Measurements from ENCODE around the gene ZNF664.

The ZNF664 gene

DNA sequence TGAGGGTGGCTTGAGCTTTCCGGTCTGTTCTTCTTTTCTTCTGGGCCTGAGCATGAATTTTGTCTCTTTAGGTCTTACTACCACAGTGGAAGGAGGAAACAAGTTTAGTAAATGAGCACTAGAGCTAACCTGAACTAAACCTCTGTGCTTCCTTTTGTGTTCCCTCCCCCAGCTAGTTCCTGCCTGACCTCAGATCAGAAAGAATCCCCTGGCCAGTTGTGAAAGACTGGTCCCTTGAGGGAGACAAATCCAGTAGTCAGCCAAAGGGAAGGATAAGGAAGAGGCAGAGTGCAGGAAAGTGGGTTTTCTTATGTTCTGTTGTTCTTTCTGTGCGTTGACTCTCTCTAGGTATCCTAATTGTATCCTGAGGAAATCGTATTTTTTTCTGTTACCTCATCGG, 17.5 kb downstream of the ZNF664 start:
- no peak for DNase-seq (ENCODE audit: low spot score)

DNA sequence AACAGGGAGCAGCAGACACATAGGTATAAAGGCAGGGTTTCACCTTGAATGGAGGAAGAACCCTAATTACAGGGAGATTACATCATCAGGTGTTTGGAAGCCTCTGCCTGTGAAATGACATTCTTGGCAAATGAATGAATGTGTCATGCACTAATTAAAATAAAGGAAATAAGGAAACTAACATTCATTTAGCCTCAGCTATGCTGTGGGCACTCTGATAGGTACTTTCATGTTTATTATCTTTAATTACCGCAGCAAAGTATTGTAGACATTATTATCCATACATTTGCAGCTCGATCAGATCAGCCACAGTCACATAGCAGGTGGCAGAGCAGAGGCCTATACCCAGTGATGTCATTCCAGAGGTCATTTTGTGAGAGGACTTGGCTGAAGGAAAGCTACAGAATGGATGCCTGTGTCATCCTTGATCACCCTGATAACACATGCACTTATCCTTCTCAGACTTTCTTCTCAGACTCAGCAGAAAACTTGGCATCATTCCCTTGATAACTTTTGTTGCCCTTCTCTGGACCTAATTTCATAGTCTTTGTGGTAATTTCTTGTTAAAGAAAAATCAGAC, 18.4 kb downstream of the ZNF664 start:
- no peak for DNase-seq (ENCODE audit: low spot score)

DNA sequence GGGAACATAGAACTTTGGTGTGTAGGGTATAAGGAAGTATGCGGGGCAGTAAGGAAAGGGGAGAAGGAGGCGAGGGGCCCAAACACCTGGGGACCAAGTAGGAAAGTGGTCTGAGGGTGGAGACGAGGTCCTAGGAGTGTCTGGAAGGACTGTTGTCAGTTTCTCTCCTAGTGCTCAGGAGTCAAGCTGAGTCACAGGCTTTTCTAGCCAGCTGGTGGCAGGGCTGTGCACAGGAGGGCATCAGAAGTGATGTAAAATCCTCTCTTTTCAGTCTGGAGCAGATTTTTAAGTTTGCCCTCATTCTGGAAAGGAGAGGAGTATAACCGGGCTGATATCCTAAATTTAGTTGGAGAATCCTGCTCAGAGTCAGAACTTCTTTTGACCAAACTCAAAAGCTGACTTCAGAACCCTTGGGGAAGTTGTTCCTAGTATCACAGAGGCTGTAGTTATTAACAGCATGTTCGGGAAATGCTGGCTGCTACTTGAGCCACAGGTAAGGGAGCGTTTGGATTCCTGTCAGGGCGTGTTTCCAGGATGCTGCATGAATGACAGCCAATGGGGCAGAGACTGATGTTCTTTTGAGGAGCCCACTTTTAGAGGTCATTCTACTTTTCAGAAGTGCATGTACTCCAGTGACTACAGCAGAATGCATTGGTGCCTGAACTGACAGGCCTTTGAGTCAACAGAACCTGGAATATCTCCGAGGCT, 19.3 kb downstream of the ZNF664 start:
- no peak for DNase-seq (ENCODE audit: low spot score)

DNA sequence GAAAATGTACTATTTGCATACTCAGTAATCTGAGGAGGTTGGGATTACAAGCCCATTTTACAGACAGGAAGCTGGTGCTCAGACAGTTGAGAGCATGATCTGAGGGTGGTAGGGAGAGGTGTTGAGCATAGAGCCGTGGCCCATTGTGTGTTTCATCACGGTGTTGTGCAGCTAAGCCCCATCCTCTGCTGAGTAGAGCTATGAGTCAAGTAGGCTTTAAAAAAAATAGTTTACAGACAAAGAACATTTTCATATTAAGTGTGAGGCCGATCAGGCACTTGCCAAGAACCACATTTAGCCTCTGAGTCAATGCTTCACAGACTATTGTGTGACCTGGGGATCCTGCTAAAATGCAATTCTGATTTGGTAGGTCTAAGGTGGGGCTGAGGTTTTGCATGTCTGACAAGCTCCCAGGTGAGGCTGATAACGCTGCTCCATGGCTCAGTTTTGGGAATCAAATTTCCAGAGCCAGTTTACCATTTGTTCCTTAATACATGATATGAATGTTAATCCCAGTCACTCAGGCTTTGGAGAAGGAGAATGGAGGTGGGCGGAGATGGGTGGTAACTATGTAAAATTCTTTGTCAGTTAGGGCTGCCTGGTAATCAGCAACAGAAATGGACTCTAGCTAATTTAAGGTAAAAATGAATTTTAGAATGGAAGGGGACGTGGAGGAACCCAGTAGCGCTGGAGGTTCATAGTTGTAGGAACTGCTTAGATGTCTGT, 22.2 kb downstream of the ZNF664 start:
- no peak for DNase-seq (ENCODE audit: low spot score)

DNA sequence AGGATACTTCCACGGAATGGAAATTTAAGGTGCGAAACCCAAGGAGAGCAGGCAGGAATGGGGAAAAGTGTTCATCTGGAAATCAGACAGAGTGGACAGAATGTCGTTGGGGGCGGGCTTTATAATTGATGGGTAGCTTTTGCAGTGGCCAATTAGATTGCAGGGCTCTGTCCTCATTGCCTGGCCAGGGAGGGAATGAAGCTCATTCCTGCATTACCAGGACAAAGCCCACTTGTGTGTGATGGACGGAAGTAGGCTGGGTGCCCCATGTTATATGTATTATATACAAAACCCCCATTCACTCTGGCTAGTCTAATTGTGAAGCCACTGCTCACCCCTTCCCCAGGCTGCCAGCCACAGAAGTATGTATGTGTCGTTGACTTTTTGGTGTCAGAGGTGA, 23.6 kb downstream of the ZNF664 start:
- no peak for DNase-seq (ENCODE audit: low spot score)

DNA sequence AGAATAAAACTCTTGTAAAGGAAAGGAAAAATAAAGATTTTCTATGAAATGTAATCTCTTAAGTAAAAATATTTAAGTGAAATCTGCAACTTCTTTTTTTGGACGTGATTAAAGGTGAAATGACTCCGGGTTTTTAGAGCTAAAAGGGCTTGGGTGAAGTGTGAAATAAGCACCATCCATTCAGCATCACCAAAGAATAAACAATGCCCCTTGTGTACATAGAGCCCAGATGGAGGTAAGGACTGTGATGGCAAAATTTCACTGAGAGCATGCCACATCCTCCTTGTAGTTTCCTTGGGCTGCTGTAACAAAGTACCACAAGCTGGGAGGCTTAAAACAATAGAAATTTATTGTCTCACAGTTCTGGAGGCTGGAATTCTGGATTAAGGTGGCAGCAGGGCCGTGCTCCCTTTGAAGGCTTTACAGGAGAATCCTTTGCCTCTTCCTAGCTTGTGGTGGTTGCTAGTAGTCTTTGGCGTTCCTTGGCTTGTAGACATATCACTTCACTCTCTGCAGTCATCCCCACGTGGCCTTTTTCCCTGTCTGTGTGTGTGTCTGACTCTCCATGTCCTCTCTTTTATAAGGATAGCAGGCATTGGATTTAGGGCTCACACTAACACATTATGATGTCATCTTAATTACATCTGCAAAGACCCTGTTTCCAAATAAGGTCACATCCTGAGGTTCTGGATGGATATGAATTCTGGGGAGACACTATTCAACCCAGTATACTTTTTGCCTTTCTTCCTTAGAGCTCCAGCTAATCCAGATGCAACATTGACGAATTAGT, 24.2 kb downstream of the ZNF664 start:
- no peak for DNase-seq (ENCODE audit: low spot score)

DNA sequence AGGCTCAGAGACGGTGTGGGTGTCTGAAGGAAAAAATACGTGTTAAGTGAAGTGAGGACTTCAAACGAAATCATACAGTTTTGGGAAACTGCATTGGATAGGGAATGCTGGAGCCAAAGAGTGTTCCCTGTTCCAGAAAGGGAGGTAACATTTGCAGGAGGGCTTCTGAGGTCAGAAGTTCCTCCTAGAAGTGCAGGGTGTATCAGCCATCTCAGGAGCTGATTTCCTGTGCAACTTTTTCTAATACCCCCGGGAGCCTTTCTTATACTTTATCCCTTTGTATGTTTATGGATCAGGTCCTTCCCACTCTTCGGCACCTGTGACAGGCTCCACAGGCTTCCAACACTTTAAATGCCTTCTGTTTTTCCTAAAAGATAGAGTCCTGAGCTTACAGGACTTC, 24.9 kb downstream of the ZNF664 start:
- DNase-seq (ENCODE audit: low spot score): no peak

DNA sequence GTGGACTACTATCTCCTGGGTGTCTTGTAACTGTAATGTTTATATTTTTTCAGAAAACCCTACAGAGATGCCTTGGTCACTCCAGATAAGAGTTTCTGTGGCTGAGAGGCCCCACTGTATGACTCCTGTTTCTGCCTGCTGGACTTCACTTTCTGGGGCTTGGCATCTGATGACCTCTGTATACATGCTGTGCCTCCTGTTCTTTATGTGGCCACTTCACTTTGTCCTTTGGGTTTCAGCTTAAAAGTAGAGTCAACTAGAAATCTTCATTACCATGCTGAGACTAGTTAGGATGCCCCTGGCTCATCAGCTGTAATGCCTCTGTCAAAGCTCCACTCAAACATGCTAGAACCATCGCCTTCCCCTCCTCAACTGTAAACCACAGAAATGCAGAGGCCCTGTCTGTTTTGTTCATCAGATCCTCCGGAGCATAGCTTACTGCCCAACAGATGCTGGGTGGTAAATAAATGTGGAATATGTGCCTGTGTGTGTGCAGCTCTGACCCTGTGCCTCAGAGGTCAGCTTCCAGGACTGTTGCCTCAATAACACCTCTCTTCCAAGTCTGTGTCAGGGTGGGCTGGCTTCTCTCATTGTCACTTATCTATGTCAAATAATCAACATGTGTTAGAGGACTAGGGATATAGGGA, 25.5 kb downstream of the ZNF664 start:
- DNase-seq (ENCODE audit: low spot score): no peak

DNA sequence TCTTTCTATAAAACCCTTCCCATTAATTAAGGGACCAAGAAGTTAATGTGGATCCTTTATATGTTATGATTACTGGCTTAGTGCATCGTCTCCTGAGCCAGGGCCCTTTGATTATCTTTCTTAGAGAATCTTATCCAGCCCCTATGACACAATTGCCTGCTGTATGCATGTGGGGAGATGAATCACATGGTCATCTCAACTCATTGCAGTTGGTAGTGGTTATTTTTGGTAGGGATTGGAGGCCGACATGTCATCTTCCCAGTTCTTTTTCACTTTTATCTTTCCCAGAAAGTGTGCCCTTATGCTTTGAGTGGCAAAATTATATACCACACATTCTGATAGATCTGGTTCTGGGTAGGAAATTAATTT, 26.0 kb downstream of the ZNF664 start:
- DNase-seq (ENCODE audit: low spot score): no peak

DNA sequence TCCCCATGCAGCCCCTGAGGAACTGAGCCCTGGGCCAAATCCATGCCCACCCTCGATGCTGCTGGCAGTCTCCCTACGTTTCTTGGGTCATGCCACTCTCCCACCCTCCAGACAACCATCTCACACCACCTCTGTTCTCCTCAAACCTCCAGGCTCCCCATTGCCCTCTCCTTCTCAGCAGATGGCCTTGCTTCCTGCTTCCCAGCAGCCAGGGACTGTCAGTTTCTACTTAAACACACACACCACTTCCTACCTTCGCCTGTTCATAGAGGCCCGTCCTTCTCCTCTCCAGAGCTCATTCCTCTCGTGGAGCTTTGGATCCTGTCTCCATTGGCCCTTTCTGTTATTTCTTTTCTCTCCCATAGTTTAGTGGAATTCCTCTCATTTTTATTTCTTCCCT, 27.1 kb downstream of the ZNF664 start:
- no peak for DNase-seq (ENCODE audit: low spot score)

DNA sequence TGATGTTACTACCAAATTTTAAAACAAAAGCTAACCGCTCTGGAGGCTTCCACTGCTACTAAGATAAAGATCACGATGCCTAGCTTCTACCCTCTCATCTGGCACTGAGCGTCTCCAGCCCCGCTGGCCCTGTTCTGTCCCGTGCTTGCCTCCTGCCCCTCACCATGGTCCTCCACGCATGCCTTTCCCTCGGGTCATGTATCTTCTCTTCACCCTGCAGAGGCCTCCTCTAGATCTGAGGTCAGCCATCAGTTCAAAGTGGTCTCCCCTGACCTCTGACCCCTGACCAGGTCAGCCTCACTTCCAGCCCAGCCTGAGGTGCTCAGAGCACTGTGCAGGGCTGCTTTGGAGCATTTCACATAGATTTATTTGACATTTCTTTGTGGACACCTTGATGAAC, 28.3 kb downstream of the ZNF664 start:
- no peak for DNase-seq (ENCODE audit: low spot score)

DNA sequence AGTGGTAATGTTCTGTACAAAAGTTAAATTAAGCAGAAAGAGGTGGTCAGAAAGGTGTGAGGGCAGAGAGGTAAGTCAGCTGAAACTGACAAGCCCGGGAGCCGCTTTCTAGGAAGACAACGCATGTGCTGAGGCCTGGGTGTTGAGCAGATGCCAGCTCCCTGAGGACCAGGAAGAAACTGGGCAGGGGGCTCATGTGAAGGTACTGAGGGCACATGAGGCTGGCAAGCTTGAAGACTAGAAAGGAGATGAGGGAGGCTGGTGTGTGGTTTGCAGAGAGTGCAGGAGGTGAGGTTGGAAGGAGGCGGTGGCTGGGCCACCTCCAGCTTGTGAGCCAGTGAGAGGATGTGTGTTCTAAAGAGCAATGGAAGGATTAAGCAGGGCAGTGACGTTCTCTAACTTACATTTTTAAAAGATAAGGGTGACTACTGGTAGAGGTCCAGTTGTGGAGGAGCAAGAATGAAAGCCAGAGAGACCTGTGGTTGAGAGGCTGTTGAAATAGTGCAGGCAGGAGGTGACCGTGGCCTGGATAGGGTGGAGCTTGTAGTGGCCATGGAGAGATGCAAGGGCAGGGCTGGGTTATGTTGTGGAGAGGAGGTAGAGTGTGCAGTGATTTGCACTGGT, 29.1 kb downstream of the ZNF664 start:
- no peak for DNase-seq (ENCODE audit: low spot score)

DNA sequence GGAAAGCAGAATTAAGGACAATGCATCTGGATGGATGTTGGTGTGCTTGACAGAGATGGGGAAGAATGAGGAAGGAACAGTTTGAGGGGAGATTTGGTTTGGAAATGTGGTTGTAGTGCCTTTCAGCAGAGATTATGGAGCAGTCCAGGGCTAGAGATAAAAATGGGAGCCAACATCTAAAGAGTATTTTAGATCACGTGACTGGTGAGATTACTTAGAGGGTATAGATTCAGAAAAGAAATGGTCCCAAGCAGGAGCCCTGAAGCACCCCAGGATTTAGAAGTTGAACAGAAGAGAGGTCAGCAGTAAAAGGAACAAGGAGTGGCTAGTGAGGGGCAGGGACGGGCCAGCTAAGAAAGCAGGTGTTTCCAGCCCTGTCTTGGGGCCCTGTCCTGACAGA, 29.6 kb downstream of the ZNF664 start:
- DNase-seq (ENCODE audit: low spot score): no peak

DNA sequence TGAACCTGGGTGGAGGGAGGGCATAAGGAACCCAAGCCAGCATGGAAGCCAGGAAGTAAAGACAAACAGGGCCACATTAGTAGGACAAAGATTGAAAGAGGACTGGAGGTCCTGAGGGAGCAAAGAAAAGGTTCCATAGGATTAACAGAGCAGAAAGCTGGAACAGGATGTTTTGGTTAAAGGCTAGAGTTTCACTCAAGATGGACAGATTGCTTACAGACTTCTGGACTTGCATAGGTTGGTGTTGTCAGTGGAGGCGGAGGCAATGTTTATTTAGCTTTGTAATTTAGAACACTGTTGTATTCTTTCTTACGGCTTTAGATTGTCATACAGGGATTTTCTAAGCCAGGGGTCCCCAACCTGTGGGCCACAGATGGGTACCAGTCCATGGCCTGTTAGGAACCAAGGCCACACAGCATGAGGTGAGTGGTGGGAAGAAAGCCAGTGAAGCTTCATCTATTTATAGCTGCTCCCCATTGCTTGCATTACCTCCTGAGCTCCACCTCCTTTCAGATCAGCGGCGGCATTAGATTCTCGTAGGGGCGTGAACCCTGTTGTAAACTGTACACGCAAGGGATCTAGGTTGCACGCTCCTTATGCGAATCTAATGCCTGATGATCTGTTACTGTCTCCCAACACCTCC, 31.3 kb downstream of the ZNF664 start:
- DNase-seq (ENCODE audit: low spot score): no peak

DNA sequence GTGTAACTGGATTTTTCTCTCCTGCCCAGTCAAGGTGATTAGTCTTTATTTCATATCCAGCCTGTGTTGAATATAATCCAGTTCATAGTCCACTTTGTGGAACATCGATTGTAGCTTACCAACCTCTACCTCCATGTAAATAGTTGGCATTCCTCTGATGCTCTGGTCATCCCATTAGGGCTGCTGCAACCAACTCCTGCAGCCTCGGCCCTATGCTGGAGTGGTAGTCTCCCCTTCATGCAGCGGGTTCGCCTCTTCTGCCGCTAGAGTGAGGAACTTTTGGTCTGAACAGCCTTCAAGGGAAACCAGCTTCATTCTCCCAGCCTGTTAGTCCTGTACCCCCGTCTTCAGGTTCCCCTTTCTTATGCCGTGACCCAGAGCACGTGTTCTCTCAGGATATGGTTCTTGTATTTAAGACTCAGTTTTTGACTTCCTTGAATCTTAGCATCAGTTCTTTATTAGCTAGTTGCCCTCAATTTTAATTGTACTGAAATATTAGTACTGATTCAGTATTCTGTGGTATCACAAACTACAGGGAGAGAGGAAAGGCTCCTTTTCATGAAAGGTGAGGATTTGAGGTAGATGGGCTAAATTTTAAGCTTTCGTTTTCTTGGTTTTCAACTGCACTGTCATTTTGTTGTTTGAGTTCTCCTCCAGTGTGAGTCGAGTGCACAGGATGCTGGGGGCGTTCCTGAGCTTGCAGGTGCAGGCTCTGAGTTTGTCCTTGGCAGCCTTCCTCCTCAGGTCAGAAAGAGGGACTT, 33.2 kb downstream of the ZNF664 start:
- peak; percentile 58 for DNase-seq (ENCODE audit: low spot score)

DNA sequence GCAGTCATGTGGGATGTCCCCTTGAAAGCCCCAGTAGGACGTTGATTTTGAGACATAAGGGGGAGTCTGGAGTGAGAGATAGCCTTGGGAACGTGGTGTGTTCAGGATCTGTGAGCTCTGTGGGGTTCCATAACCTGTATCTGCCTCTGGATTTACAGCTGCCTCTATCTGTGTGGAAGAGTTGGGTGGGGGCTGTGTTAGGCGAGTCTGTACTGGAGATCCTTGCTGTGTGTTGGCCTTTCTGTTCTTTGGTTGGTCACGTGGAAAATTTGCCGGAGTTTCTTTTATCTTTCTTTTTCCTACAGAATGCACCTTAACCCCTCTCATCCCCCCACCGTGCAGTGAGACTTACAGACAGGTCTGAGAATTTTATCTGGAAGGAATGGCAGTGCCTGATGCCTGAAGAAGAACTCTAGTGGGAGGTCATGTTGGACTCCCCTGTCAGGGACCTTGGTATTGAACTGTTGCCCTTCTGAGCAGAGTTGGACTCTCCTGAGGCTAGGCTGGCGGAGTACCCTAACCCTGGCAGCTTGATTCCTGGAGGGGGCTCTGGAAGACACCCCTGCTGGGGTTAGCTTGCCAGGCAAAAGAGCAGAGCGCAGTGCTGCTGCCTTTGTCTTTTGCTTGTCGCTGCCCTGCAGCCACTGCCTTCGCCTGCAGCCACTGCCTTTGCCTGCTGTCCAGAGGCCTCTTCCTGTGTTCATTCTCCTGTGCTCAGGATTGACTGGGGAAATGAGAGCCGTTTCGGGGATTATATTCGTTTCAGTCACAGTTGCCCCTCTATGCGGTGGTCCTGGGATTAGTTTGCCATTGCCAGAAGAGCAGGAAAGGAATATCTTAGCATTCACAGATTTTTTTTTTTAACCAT, 34.1 kb downstream of the ZNF664 start:
- DNase-seq (ENCODE audit: low spot score): no peak

DNA sequence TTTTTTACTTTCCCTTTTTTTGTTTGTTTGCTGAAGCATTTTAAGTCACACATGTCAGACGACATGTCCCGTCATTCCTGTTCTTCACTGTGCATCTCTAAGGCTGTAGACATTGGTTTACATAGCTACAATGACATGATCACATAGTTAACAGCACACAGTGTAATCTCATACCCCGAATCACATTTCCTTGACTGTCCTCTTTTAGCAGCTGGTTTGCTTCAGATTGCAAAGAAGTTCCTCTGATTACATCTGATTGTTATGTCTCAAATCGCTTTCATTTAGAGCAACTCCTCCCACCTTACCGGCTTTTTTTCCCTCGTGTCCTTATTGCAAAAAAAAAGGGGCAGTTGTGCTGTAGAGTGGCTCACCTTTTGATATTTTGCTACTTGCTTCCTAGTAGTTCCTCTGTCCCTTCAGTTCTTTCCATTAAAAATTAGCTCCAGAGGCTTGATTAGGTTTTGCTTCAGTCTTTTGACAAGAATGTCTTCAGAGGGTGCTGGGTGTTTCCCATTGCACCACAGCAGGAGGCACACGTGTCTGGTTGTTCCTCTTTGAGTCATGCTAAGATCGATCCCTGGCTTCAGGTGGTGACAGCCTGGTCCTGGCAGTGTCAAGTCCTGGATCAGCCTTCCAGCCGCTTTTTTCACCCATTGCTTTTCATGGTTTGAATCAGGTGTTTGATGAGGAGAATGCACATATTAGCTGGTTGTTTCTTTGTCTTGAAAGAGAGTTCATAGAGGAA, 35.0 kb downstream of the ZNF664 start:
- no peak for DNase-seq (ENCODE audit: low spot score)

DNA sequence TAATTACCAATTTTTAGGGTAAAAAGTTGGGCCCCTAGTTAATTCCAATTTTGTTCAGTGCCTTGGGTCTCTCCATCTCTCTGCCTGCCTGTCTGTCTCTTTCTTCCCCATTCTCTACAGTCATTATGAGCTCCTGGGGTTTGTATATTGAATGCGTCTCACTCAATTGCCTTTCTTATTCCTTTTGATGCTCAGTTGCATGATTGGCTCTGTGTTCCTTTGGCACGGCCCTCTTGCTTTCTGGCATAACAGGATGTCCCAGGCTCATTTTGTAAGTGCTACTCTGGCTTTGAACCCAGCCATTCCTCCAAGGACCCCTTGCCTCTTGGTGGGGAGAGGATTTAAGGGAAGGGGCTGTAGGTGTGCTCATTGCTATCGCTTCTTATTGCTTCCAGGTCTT, 35.6 kb downstream of the ZNF664 start:
- no peak for DNase-seq (ENCODE audit: low spot score)

DNA sequence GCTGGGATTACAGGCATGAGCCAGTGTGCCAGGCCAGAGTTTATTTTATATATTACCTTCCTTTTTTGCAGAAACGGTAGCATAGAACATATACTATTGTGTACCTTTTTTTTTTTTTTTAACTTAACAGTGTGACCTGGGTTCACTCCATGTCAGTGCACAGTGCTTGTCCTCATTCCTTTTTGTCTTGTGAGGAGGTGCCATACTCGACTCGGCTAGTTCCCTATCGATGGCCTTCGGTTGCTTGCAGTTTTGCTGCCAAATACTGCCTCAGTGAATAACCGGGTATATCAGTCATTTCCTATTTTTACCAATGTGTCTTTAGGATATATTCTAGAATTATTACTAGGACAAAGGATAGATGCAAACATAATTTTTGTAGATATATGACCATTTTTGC, 36.8 kb downstream of the ZNF664 start:
- no peak for DNase-seq (ENCODE audit: low spot score)
